ENCODE results near the gene ZNF580. TPM values are rescaled to one million over a fixed set of nuclear protein-coding genes. Genes with fewer than 3 reads are reported as not detected.

ZNF580 gene
- total and polyA plus RNA-seq, 9 of the 15 experiments (the other 6 are each of a cell fraction or from before 2014, with no cell fraction given), result 2.3 to 47.4 (median 6.0) TPM

DNA sequence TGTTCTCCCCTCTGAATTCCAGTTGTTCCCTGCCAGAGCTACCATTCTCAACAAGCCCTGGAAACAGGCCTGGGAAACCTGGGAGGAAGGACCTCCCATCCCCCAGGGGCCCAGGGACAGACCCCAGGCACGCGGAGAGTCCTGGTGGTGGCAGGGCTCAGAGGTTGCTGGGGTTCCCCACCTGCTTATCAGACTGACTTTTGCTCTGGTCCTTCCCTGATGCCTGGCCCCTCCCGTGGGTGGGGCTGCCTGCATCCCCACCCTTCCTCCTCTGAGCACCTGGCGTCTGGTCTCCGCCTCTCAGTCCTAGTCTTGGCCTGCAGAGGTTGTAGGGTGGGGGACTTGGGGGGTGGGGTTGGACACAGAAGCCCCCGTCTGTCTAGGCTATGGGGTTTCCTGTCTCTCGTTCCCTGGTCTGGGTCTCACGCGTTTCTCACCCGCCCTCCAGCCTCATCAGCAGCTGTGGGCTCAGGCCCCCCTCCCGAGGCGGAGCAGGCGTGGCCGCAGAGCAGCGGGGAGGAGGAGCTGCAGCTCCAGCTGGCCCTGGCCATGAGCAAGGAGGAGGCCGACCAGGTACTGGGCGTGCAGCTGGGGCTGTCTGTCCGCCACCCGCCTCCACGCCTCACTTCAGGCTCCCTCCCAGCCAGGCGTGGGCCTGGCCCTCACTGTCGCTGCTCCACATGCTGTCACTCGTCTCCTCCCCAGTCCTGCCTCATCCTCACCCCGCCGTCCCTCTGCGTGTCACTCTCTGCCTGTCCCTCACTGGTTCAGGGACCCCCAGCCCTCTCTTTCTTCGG lies 47.8 kb downstream of the ZNF580 start (continued):
- peak in 1 of 2 experiments; percentile 64; a peak in 1 of 4 replicates for TF ChIP-seq SIN3A (IDR thresholded peaks at IDR 0.05; ENCODE audit: borderline replicate concordance in 2 of 2, control insufficient read depth in 1 of 2, low read depth in 2 of 2, low read length in 2 of 2)
- TF ChIP-seq, protein P1, sequence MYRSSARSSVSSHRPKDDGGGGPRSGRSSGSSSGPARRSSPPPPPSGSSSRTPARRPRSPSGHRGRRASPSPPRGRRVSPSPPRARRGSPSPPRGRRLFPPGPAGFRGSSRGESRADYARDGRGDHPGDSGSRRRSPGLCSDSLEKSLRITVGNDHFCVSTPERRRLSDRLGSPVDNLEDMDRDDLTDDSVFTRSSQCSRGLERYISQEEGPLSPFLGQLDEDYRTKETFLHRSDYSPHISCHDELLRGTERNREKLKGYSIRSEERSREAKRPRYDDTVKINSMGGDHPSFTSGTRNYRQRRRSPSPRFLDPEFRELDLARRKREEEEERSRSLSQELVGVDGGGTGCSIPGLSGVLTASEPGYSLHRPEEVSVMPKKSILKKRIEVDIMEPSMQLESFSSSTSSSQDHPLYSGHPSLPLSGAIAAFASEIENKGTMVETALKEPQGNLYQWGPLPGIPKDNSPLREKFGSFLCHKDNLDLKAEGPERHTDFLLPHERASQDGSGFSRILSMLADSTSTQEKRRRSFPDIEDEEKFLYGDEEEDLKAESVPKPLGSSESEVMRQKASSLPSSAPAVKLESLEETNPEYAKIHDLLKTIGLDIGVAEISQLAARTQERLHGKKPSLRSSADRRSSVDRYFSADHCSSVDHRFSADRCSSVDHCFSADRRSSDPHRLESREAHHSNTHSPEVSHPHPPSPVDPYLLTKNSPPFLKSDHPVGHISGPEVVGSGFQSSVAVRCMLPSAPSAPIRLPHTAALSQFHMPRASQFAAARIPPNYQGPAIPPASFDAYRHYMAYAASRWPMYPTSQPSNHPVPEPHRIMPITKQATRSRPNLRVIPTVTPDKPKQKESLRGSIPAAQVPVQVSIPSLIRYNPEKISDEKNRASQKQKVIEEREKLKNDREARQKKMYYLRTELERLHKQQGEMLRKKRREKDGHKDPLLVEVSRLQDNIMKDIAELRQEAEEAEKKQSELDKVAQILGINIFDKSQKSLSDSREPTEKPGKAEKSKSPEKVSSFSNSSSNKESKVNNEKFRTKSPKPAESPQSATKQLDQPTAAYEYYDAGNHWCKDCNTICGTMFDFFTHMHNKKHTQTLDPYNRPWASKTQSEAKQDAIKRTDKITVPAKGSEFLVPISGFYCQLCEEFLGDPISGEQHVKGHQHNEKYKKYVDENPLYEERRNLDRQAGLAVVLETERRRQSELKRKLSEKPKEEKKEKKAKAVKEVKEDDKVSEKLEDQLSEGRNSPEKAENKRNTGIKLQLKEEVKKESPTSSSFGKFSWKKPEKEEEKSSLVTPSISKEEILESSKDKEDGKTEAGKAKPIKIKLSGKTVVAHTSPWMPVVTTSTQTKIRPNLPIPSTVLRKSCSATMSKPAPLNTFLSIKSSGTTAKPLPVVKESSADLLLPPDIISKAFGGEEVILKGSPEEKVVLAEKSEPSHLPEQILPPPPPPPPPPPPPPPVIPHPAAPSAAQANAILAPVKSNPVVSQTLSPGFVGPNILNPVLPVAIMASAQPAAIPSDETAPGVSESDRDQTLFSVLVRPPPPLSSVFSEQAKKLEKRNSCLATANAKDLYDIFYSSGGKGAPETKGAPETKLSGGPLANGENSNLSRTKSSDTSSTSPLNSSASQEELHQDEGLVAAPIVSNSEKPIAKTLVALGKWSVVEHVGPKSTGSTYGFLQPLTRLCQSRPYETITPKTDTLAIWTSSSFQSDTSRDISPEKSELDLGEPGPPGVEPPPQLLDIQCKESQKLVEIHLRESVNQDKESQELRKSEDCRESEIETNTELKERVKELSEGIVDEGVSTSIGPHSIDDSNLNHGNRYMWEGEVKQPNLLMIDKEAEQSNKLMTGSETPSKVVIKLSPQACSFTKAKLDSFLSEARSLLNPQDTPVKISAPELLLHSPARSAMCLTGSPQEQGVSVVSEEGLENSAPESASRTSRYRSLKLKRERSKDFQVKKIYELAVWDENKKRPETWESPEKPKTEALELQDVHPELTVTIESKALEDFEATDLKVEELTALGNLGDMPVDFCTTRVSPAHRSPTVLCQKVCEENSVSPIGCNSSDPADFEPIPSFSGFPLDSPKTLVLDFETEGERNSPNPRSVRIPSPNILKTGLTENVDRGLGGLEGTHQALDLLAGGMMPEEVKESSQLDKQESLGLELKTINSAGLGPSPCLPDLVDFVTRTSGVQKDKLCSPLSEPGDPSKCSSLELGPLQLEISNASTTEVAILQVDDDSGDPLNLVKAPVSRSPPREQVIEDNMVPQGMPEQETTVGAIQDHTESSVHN (IDR thresholded peaks at IDR 0.05; ENCODE audit: borderline replicate concordance in 1 of 2, low read depth in 1 of 2), result no peak
- no peak for TF ChIP-seq SMARCC2 (IDR thresholded peaks at IDR 0.05; ENCODE audit: low read depth)
- no peak for TF ChIP-seq HMG20A (CRISPR knock-in tag; conservative IDR thresholded peaks at IDR 0.05)
- no peak for TF ChIP-seq KLF10 (CRISPR knock-in tag; IDR thresholded peaks at IDR 0.05)
- peak; percentile 39 for TF ChIP-seq PCBP1 (IDR thresholded peaks at IDR 0.05; ENCODE audit: low read depth, low read length, poor library complexity, severe bottlenecking)
- TF ChIP-seq, protein P2, sequence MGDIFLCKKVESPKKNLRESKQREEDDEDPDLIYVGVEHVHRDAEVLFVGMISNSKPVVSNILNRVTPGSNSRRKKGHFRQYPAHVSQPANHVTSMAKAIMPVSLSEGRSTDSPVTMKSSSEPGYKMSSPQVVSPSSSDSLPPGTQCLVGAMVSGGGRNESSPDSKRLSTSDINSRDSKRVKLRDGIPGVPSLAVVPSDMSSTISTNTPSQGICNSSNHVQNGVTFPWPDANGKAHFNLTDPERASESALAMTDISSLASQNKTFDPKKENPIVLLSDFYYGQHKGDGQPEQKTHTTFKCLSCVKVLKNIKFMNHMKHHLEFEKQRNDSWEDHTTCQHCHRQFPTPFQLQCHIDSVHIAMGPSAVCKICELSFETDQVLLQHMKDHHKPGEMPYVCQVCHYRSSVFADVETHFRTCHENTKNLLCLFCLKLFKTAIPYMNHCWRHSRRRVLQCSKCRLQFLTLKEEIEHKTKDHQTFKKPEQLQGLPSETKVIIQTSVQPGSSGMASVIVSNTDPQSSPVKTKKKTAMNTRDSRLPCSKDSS (IDR thresholded peaks at IDR 0.05; ENCODE audit: low read depth, partially characterized antibody), result no peak
- no peak for TF ChIP-seq ARNT (IDR thresholded peaks at IDR 0.05)
- no peak for TF ChIP-seq MCM2 (IDR thresholded peaks at IDR 0.05; ENCODE audit: low read depth)
- no peak for TF ChIP-seq KDM5B (IDR thresholded peaks at IDR 0.05; ENCODE audit: insufficient replicate concordance, low read depth, low read length)
